Upper lobe of left lung (tissue), 4 donors: ENCODE data around the gene PITX1.

ENCODE experiments used
- EP300 ChIP-seq, 4 donors: sonication (generic); formaldehyde crosslinking; IDR thresholded peaks; one replicate each; pipeline ENCODE4 v1.5.1; 2017; ENCODE audit warnings: antibody characterized with exemption in 4 of 4, control low read depth in 2 of 4
- POLR2A ChIP-seq, 4 donors: fragments of 450-650 bp; IDR thresholded peaks; one replicate each; pipeline ENCODE4 v1.5.1; 2016 to 2017; ENCODE audit warnings: antibody characterized with exemption in 4 of 4, mild to moderate bottlenecking in 2 of 4

DNA sequence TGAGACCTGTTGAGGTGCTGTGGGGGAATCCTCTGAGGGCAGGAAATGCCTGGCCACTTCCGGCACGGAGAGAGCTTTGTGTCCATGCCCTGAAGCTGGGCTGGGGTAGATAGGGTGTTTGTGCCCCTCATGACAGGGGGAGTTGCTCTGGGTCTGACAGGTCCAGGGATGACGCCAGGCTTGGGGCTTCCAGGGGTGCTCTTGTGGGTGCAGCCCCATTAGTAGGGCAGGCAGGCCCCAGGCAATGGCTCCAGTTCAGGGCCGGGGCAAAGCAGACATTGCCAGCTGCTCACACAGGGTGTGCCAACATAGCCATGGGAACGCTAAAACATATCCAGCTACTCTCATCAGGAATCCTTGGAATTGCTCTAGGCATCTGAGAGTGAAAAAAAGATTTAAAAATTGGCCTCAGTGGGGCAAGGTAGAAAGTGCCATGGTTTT, 21.1 kb downstream of the PITX1 start:
- TF ChIP-seq POLR2A (IDR thresholded peaks at IDR 0.05): no peak
- no peak for TF ChIP-seq EP300 (IDR thresholded peaks at IDR 0.05)
